22Rv1 (cell line): Measurements from ENCODE around the gene ICAM1.

Experiments used
- CTCF ChIP-seq: fragments of 450-650 bp; IDR thresholded peaks from 2 replicates; pipeline ENCODE4 v1.5.1; 2017; ENCODE audit warnings: mild to moderate bottlenecking
- ZFX ChIP-seq: fragments of 450-650 bp; IDR thresholded peaks from 2 replicates; pipeline ENCODE4 v1.6.1; 2017; ENCODE audit warnings: antibody characterized with exemption, borderline replicate concordance

GRCh38 chr19:10223488-10224213, 47.3 kb upstream of the ICAM1 start:
- no peak for TF ChIP-seq CTCF
- no peak for TF ChIP-seq ZFX
